HCT116 (cell line): ENCODE measurements around the gene CX3CR1. TPM values are rescaled to one million over a fixed set of nuclear protein-coding genes. Genes with fewer than 3 reads are reported as not detected.

ENCODE experiments used
- ATAC-seq: fragments of 200-7000 bp; cut with Tn5 transposase; 2 replicates; pipeline ENCODE4 v1.9.1; 2020; ENCODE audit warnings: mild to moderate bottlenecking, moderate library complexity
- BruUV-seq: library from RNA; stranded (reverse); fragments of 400-500 nt; replicated peaks from 2 replicates; lab custom pipeline; 2021; lab: Mats Ljungman, UMichigan
- CTCF ChIA-PET: fragments of 300-600 bp; sonication (Branson Sonifier 250); formaldehyde crosslinking; loops from one replicate; lab custom pipeline; 2021; ENCODE audit warnings: antibody characterized with exemption; lab: Charles Lee
- POLR2A ChIA-PET: fragments of 300-600, 350-600 bp; sonication (Branson Sonifier 250); formaldehyde crosslinking; loops from one replicate; lab custom pipeline; 2021; ENCODE audit warnings: antibody characterized with exemption; lab: Charles Lee
- RAD21 ChIA-PET, 2 experiments: fragments of 300-600 bp; sonication (Branson Sonifier 250); formaldehyde crosslinking; loops; one replicate each; lab custom pipeline; 2023; ENCODE audit warnings: low total read pairs in 2 of 2; ENCODE audit not compliant: uncharacterized antibody in 2 of 2, unreplicated experiment in 2 of 2, low non-redundant PET in 1 of 2; lab: Charles Lee
- DNase-seq: peaks from one replicate; pipeline ENCODE4 v3.0.0-alpha.2; 2010; ENCODE audit warnings: low read depth, low spot score
- H2AFZ ChIP-seq: fragments of 200-600 bp; shearing (Covaris generic), sonication (generic); 2 replicates; pipeline ENCODE4 v1.6.1; 2017; ENCODE audit warnings: low read depth, mixed run types, mixed read lengths, antibody characterized with exemption, low read length; ENCODE audit not compliant: poor library complexity, severe bottlenecking
- H3K27ac ChIP-seq: 2 replicates; pipeline ENCODE4 v1.5.1; 2012; ENCODE audit warnings: low read depth, low read length
- H3K27me3 ChIP-seq: fragments of 200-600 bp; sonication (generic); 2 replicates; pipeline ENCODE4 v1.6.1; 2016; ENCODE audit warnings: mixed run types, low read length, mixed read lengths; ENCODE audit not compliant: insufficient read depth
- H3K36me3 ChIP-seq, 2 experiments: fragments of 200-500 bp in 1 of 2; fragments of 200-600 bp in 1 of 2; sonication (Bioruptor generic) in 1 of 2; sonication (generic) in 1 of 2; 2 replicates each; pipeline versions ENCODE4 v1.5.1 to v1.6.1; 2014 to 2016; ENCODE audit warnings: low read length in 2 of 2, inconsistent platforms in 1 of 2, mixed read lengths in 1 of 2, mixed run types in 1 of 2; ENCODE audit not compliant: insufficient read depth in 2 of 2, control insufficient read depth in 1 of 2
- H3K4me1 ChIP-seq, 2 experiments: fragments of 200-600 bp in 1 of 2; sonication (generic) in 1 of 2; 2 replicates each; pipeline versions ENCODE4 v1.5.1 to v1.6.1; 2012 to 2017; ENCODE audit warnings: low read length in 2 of 2, inconsistent platforms in 1 of 2, mild to moderate bottlenecking in 1 of 2, mixed read lengths in 1 of 2, mixed run types in 1 of 2, moderate library complexity in 1 of 2; ENCODE audit not compliant: insufficient read depth in 2 of 2, control insufficient read depth in 1 of 2
- H3K4me2 ChIP-seq: fragments of 200-600 bp; sonication (generic); 2 replicates; pipeline ENCODE4 v1.6.1; 2017; ENCODE audit warnings: mixed run types, low read length, mixed read lengths
- H3K4me3 ChIP-seq, 2 experiments: fragments of 200-600 bp in 1 of 2; sonication (generic) in 1 of 2; replicated peaks in 1 of 2; 2 replicates each; pipeline ENCODE4 v1.5.1; 2011 to 2016; ENCODE audit warnings: low read length in 2 of 2, control low read depth in 1 of 2, low read depth in 1 of 2, mild to moderate bottlenecking in 1 of 2, mixed read lengths in 1 of 2, mixed run types in 1 of 2
- H3K79me2 ChIP-seq: fragments of 200-600 bp; sonication (generic); 2 replicates; pipeline ENCODE4 v1.6.1; 2017; ENCODE audit warnings: mild to moderate bottlenecking, mixed run types, low read length, moderate library complexity, mixed read lengths; ENCODE audit not compliant: insufficient read depth
- H3K9ac ChIP-seq: fragments of 200-600 bp; sonication (generic); 2 replicates; pipeline ENCODE4 v1.6.1; 2016; ENCODE audit warnings: low read length, mixed read lengths
- H3K9me2 ChIP-seq: fragments of 200-600 bp; sonication (generic), shearing (Covaris generic); 2 replicates; pipeline ENCODE4 v1.6.1; 2017; ENCODE audit warnings: mixed run types, mild to moderate bottlenecking, moderate library complexity; ENCODE audit not compliant: insufficient read depth
- H3K9me3 ChIP-seq, 2 experiments: fragments of 200-500 bp in 1 of 2; fragments of 200-600 bp in 1 of 2; sonication (Bioruptor generic) in 1 of 2; sonication (generic) in 1 of 2; 2 replicates each; pipeline ENCODE4 v1.6.1; 2014 to 2017; ENCODE audit warnings: low read length in 2 of 2, mixed read lengths in 2 of 2, inconsistent platforms in 1 of 2, low read depth in 1 of 2, mild to moderate bottlenecking in 1 of 2, mixed run types in 1 of 2, moderate library complexity in 1 of 2; ENCODE audit not compliant: control insufficient read depth in 1 of 2, insufficient read depth in 1 of 2
- H4K20me1 ChIP-seq: fragments of 200-600 bp; sonication (generic), shearing (Covaris generic); 2 replicates; pipeline ENCODE4 v1.6.1; 2017; ENCODE audit warnings: mixed run types, mild to moderate bottlenecking, moderate library complexity; ENCODE audit not compliant: insufficient read depth
- CBX3 ChIP-seq: IDR thresholded peaks from 2 replicates; pipeline ENCODE4 v1.6.1; 2012; ENCODE audit warnings: low read depth
- RAD21 ChIP-seq: IDR thresholded peaks from 2 replicates; pipeline ENCODE4 v1.6.1; 2012; ENCODE audit warnings: low read depth, mild to moderate bottlenecking
- SP1 ChIP-seq: IDR thresholded peaks from 2 replicates; pipeline ENCODE4 v1.6.1; 2012; ENCODE audit warnings: low read depth
- ZFX ChIP-seq: fragments of 450-650 bp; IDR thresholded peaks from 2 replicates; pipeline ENCODE4 v1.6.1; 2017
- ZNF274 ChIP-seq: fragments of 200-500 bp; sonication (Bioruptor generic); IDR thresholded peaks from 2 replicates; pipeline ENCODE4 v1.6.1; 2014; ENCODE audit warnings: mild to moderate bottlenecking, low read depth, low read length, inconsistent platforms
- intact Hi-C: fragments of 100-400 bp; cut with micrococcal nuclease; formaldehyde crosslinking; loops from 2 replicates; pipeline ENCODE4 v1.10.0; 2022
- total RNA-seq: library from RNA; stranded (reverse); gene quantifications from one replicate; pipeline ENCODE4 v1.2.1, GENCODE V29; 2021; ENCODE audit not compliant: unreplicated experiment
- TF ChIP-seq, protein P1 (sequence below): IDR thresholded peaks from 2 replicates; pipeline ENCODE4 v1.6.1; 2011; ENCODE audit warnings: mild to moderate bottlenecking, low read length, moderate library complexity; ENCODE audit not compliant: insufficient replicate concordance; ENCODE audit errors: extremely low read depth

Gene CX3CR1
- total RNA-seq, 1 experiment from 2014 or later = 0.10 TPM

DNA sequence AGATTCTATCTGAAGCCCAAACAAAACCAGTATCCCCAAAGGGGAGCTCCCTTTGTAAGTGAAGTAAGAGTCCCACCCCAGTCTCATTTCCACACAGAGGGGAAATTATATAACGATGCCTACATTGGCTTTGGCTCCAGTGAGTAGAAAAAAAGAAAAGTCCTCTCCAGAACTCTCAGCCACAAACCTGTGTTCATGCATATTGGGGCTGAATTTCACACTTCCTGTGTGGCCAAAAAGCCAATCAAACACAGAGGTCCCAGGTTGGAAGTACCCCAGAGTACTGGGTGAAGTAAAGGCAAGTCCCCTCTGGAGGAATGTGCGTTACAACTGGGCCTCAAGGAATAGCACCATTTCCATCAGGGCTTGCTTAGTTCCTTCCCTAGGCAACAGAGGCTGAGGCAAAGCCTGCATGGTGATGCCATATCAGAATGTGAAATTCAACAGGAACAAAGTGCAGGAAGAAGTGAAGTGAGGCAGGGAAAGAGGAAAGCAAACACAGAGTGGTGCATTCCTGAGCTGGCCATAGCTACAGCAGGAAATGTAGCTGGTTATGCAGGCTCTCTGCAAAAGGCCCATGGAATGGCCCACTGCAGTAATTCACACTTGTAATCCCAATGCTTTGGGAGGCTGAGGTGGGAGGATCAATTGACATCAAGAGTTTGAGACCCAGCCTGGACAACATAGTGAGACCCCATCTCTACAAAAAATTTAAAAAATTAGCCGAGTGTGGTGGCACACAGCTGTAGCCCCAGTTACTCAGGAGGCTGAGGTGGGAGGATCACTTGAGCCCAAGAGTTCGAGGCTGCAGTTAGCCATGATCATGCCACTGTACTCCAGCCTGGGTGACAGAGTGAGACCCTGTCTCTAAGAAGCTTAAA lies 16.6 kb upstream of the CX3CR1 start:
- H3K27me3 ChIP-seq = no peaks in the 10 kb centered on the region
- POLR2A ChIA-PET = no interaction called here
- no peak overlapping the region for H3K4me2 ChIP-seq
- H3K9ac ChIP-seq = no peak overlapping the region
- H3K36me3 ChIP-seq = no peaks in the 10 kb centered on the region
- ATAC-seq (no peak), DNase-seq (no peak)
- RAD21 ChIA-PET = no interaction called here
- no peak overlapping the region for H3K27ac ChIP-seq
- no TSS peak for BruUV-seq
- intact Hi-C loops = no loop called here
- H4K20me1 ChIP-seq = no peaks in the 10 kb centered on the region
- H3K9me2 ChIP-seq = no peaks in the 10 kb centered on the region
- no peaks in the 10 kb centered on the region for H3K9me3 ChIP-seq
- CTCF ChIA-PET = interaction anchor here (1.2 kb wide), 1 partner anchor 8 kb away, joined by 3 read pairs; no protein-coding TSS in a partner anchor
- no peaks in the 10 kb centered on the region for H3K79me2 ChIP-seq
- H2AFZ ChIP-seq = no peak overlapping the region
- TF ChIP-seq, protein P1, sequence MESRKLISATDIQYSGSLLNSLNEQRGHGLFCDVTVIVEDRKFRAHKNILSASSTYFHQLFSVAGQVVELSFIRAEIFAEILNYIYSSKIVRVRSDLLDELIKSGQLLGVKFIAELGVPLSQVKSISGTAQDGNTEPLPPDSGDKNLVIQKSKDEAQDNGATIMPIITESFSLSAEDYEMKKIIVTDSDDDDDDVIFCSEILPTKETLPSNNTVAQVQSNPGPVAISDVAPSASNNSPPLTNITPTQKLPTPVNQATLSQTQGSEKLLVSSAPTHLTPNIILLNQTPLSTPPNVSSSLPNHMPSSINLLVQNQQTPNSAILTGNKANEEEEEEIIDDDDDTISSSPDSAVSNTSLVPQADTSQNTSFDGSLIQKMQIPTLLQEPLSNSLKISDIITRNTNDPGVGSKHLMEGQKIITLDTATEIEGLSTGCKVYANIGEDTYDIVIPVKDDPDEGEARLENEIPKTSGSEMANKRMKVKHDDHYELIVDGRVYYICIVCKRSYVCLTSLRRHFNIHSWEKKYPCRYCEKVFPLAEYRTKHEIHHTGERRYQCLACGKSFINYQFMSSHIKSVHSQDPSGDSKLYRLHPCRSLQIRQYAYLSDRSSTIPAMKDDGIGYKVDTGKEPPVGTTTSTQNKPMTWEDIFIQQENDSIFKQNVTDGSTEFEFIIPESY = no peak
- TF ChIP-seq SP1 (no peak), ZFX (no peak), RAD21 (no peak), ZNF274 (no peak), CBX3 (no peak)
- TF ChIP-seq, all 23 proteins: peak for 0
- Histone ChIP-seq H3K4me1 (0 out of 4 replicates have a peak, but pooled peaks cover 0 to 4% of the 10 kb centered on the region in 2 experiments), H3K4me3 (no peak overlapping the region)
